ENCODE measurements around the gene CASS4. TPM values are rescaled to one million over a fixed set of nuclear protein-coding genes. Genes with fewer than 3 reads are reported as not detected.

The CASS4 gene
- total and polyA plus RNA-seq, 2 donors (not counting 3 experiments of a cell fraction or from before 2014, with no cell fraction given), result not detected

- DNase-seq (ENCODE audit: low read depth, low spot score), result peak; percentile 100
- ChIA-PET POLR2A (interaction anchor here (0.9 to 1.5 kb wide), 2 partner anchors 8 to 34 kb away, joined by 4 to 6 read pairs; partner anchors contain the start of gene FAM210B), CTCF (interaction anchor here (0.8 to 1.8 kb wide), 6 partner anchors 9 to 35 kb away, joined by 3 to 6 read pairs (median 4); partner anchors contain the start of gene CASS4)
- Histone ChIP-seq H3K4me1 (ENCODE audit: control insufficient read depth, extremely low read depth, insufficient read depth, low read length) (peaks cover 14% of the 10 kb centered on the region), H3K9ac (replicated peaks; ENCODE audit: extremely low read depth, insufficient read depth, low read length) (peak within 1 kb of the TSS; percentile 81), H3K9me3 (replicated peaks; ENCODE audit: control insufficient read depth, insufficient read depth, low read length) (no peaks in the 10 kb centered on the region), H2AFZ (ENCODE audit: low read depth, low read length) (peak within 1 kb of the TSS; percentile 80), H3K9me1 (replicated peaks; ENCODE audit: control insufficient read depth, extremely low read depth, insufficient read depth, low read length) (no peaks in the 10 kb centered on the region), H3K79me2 (ENCODE audit: control insufficient read depth, insufficient read depth, low read length) (peaks cover 66% of the 10 kb centered on the region), H3K4me3 (replicated peaks in 1 of 3; ENCODE audit: insufficient read depth in 1 of 3, low read depth in 1 of 3, low read length in 3 of 3) (peak within 1 kb of the TSS; percentile 52 to 79 (median 78)), H4K20me1 (replicated peaks; ENCODE audit: control insufficient read depth, extremely low read depth, insufficient read depth, low read length) (no peaks in the 10 kb centered on the region), H3K27ac (ENCODE audit: insufficient read depth, low read depth, low read length) (peak within 1 kb of the TSS; percentile 50), H3K27me3 (ENCODE audit: control insufficient read depth in 2 of 2, insufficient read depth in 2 of 2, low read length in 2 of 2) (no peaks in the 10 kb centered on the region), H3K4me2 (ENCODE audit: insufficient read depth, low read length) (peak within 1 kb of the TSS; percentile 82), H3K36me3 (ENCODE audit: control insufficient read depth in 2 of 2, extremely low read depth in 1 of 2, insufficient read depth in 2 of 2, low read length in 2 of 2) (peaks cover 10 to 12% of the 10 kb centered on the region in 2 experiments)
- dilution Hi-C loops (cut with MboI; ENCODE audit: extremely low pct_ligation_motif_present, low sequenced_read_pairs), result no loop called here
- FAIRE-seq, result peak; percentile 98
- intact Hi-C loops (cut with micrococcal nuclease), result loop anchor here (1.0 kb wide), 3 partner anchors 30 to 76 kb away; partner anchors contain the start of genes FAM210B and RTF2
- TF ChIP-seq FOS (IDR thresholded peaks at IDR 0.05; ENCODE audit: borderline replicate concordance, insufficient read depth, low read length) (no peak), CTCF (IDR thresholded peaks at IDR 0.05; ENCODE audit: extremely low read depth in 1 of 2, insufficient read depth in 1 of 2, low read depth in 1 of 2, low read length in 2 of 2) (no peak), POLR2A (IDR thresholded peaks at IDR 0.05; ENCODE audit: low read depth, low read length) (peak; percentile 51), MYC (IDR thresholded peaks at IDR 0.05; ENCODE audit: low read depth, low read length) (peak; percentile 81), MAX (IDR thresholded peaks at IDR 0.05; ENCODE audit: insufficient read depth, insufficient read length) (peak; percentile 67), GATA2 (IDR thresholded peaks at IDR 0.05; ENCODE audit: insufficient read depth, insufficient read length, low read depth, low read length) (no peak), JUN (IDR thresholded peaks at IDR 0.05; ENCODE audit: borderline replicate concordance, insufficient read depth, insufficient read length, low read depth) (peak; percentile 5), POLR2AphosphoS5 (IDR thresholded peaks at IDR 0.05; ENCODE audit: insufficient read depth, low read depth, low read length) (peak; percentile 37), EZH2 (IDR thresholded peaks at IDR 0.05; ENCODE audit: borderline replicate concordance, low read depth, low read length, severe bottlenecking) (no peak)
- TSS peak; percentile 57 for BruUV-seq (replicated peaks)
Measured at GRCh38 chr20:56392132-56392880, 19.8 kb upstream of the CASS4 start, which contains the start of the genes AURKA and CSTF1. Gene AURKA, minus strand, starts transcription at chr20:56392215. Its CDS starts 4,018 bp downstream, at chr20:56388197. Gene CSTF1, plus strand, starts transcription at chr20:56392645. Its CDS starts 2,908 bp downstream, at chr20:56395553.
